NT2/D1 (cell line): Measurements from ENCODE around the gene BAAT.
"Not testable (repeated sequence)": the region's sequence is repeated elsewhere in the genome, so short reads cannot be mapped to it uniquely, and the experiment has no call there.

Experiments used
- DNase-seq: peaks from one replicate; pipeline ENCODE4 v3.0.0-alpha.2; 2011; ENCODE audit warnings: low read depth, low spot score
- H3K27me3 ChIP-seq: 2 replicates; pipeline ENCODE4 v1.6.0; 2011; ENCODE audit warnings: mild to moderate bottlenecking; ENCODE audit not compliant: insufficient read length, insufficient read depth
- H3K36me3 ChIP-seq: 2 replicates; pipeline ENCODE4 v1.6.1; 2011; ENCODE audit warnings: mild to moderate bottlenecking, low read length, mixed read lengths; ENCODE audit not compliant: insufficient read depth, insufficient read length
- H3K4me1 ChIP-seq: 2 replicates; pipeline ENCODE4 v1.5.1; 2011; ENCODE audit not compliant: insufficient read depth, insufficient read length
- H3K4me3 ChIP-seq: 2 replicates; pipeline ENCODE4 v1.5.1; 2011; ENCODE audit warnings: low read depth; ENCODE audit not compliant: insufficient read length
- H3K9ac ChIP-seq: 2 replicates; pipeline ENCODE4 v1.6.0; 2011; ENCODE audit warnings: low read depth; ENCODE audit not compliant: insufficient read length
- H3K9me3 ChIP-seq: 2 replicates; pipeline ENCODE4 v1.5.1; 2011; ENCODE audit warnings: mild to moderate bottlenecking, low read length; ENCODE audit not compliant: insufficient read depth
- SUZ12 ChIP-seq: IDR thresholded peaks from 2 replicates; pipeline ENCODE4 v1.6.1; 2011; ENCODE audit not compliant: insufficient read length, insufficient read depth; ENCODE audit errors: extremely low read depth
- YY1 ChIP-seq: IDR thresholded peaks from 2 replicates; pipeline ENCODE4 v1.6.1; 2011; ENCODE audit not compliant: insufficient read length, insufficient read depth
- ZNF274 ChIP-seq: IDR thresholded peaks from 2 replicates; pipeline ENCODE4 v1.6.1; 2011; ENCODE audit warnings: mild to moderate bottlenecking, low read depth, low read length

BAAT gene

DNA sequence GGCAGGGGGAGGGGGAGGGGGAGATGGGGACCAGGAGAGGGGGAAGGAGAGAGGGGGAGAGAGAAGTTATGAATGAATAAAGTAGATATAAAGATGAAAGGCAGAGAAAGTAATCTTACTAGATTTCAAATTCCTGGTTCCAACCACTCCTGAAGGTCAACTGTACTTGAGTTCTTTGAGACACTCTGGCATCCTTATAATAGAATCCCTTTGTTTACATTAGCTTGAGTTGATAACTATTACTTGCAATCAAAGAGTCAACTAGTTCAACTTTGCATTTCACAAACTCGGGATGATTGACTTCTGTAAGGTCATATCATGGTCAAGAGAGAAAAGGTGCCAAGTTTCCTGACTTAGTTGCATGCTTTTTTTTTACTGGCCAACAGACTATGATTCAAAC, 42.2 kb downstream of the BAAT start:
- Histone ChIP-seq H3K27me3 (no peaks in the 10 kb centered on the region), H3K36me3 (no peaks in the 10 kb centered on the region), H3K9me3 (no peaks in the 10 kb centered on the region), H3K9ac (no peak overlapping the region), H3K4me3 (no peak overlapping the region), H3K4me1 (no peaks in the 10 kb centered on the region)
- TF ChIP-seq YY1 = no peak
- TF ChIP-seq ZNF274 = no peak
- no peak for TF ChIP-seq SUZ12
- DNase-seq = no peak

DNA sequence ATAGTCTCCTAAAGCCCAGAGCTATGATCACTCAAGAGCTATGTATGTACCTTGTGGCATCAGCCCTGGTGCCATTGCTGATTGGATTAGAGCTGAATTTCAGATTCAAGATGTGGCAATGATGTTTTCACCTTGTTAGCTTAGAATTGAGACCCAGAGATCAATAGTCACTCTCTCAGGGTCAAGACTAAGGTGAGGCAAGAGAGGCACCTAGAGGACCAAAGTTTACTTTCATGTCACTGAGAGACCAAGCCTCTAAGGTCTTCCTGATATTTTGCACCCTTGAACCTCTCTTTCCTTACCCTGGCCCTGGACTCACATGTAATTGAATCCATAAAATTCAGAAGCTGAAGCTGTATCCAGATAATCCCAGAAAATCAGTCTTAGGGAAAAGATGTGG, 42.8 kb downstream of the BAAT start:
- Histone ChIP-seq H3K9ac (no peak overlapping the region), H3K36me3 (no peaks in the 10 kb centered on the region), H3K9me3 (no peaks in the 10 kb centered on the region), H3K4me3 (no peak overlapping the region), H3K27me3 (no peaks in the 10 kb centered on the region), H3K4me1 (no peaks in the 10 kb centered on the region)
- TF ChIP-seq ZNF274 (no peak), YY1 (no peak), SUZ12 (no peak)
- DNase-seq = no peak

- no peak overlapping the region for H3K4me3 ChIP-seq
- no peak for TF ChIP-seq ZNF274
- no peak for TF ChIP-seq SUZ12
- no peak for TF ChIP-seq YY1
- no peak for DNase-seq
Observed at GRCh38 chr9:101337237-101337636, 47.6 kb downstream of the BAAT start.

GRCh38 chr9:101336091-101336490, 48.7 kb downstream of the BAAT start:
- TF ChIP-seq SUZ12 (no peak), ZNF274 (no peak), YY1 (no peak)
- H3K4me3 ChIP-seq = no peak overlapping the region
- no peak for DNase-seq
- no peaks in the 10 kb centered on the region for H3K36me3 ChIP-seq
- no peak overlapping the region for H3K9ac ChIP-seq
- no peaks in the 10 kb centered on the region for H3K27me3 ChIP-seq
- no peaks in the 10 kb centered on the region for H3K4me1 ChIP-seq
- H3K9me3 ChIP-seq = no peaks in the 10 kb centered on the region

More at GRCh38 chr9:101337237-101337636, 47.6 kb downstream of the BAAT start:
- H3K9ac ChIP-seq = no peak overlapping the region
- no peaks in the 10 kb centered on the region for H3K4me1 ChIP-seq
- H3K9me3 ChIP-seq = no peaks in the 10 kb centered on the region
- no peaks in the 10 kb centered on the region for H3K36me3 ChIP-seq
- H3K27me3 ChIP-seq = no peaks in the 10 kb centered on the region

GRCh38 chr9:101333926-101334702, 50.7 kb downstream of the BAAT start:
- no peak for DNase-seq

GRCh38 chr9:101333490-101333889, 51.3 kb downstream of the BAAT start:
- TF ChIP-seq YY1 = no peak
- TF ChIP-seq SUZ12 = no peak
- TF ChIP-seq ZNF274 = no peak
- no peak overlapping the region for H3K9ac ChIP-seq
- DNase-seq = no peak

More at GRCh38 chr9:101333926-101334702, 50.7 kb downstream of the BAAT start:
- TF ChIP-seq YY1 (no peak), SUZ12 (no peak), ZNF274 (no peak)
- Histone ChIP-seq H3K9ac (no peak overlapping the region), H3K36me3 (no peaks in the 10 kb centered on the region), H3K9me3 (no peaks in the 10 kb centered on the region), H3K4me1 (no peaks in the 10 kb centered on the region), H3K4me3 (no peak overlapping the region), H3K27me3 (no peaks in the 10 kb centered on the region)

GRCh38 chr9:101332362-101332761, 52.4 kb downstream of the BAAT start:
- TF ChIP-seq SUZ12 (no peak), ZNF274 (no peak), YY1 (no peak)
- no peak overlapping the region for H3K4me3 ChIP-seq
- no peaks in the 10 kb centered on the region for H3K27me3 ChIP-seq
- H3K9ac ChIP-seq = no peak overlapping the region
- H3K4me1 ChIP-seq = no peaks in the 10 kb centered on the region
- no peak for DNase-seq
- no peaks in the 10 kb centered on the region for H3K36me3 ChIP-seq
- no peaks in the 10 kb centered on the region; the same call in 1 of the 2 replicates for H3K9me3 ChIP-seq

More at GRCh38 chr9:101333490-101333889, 51.3 kb downstream of the BAAT start:
- no peaks in the 10 kb centered on the region for H3K4me1 ChIP-seq
- H3K27me3 ChIP-seq = no peaks in the 10 kb centered on the region
- H3K4me3 ChIP-seq = no peak overlapping the region
- no peaks in the 10 kb centered on the region for H3K9me3 ChIP-seq
- no peaks in the 10 kb centered on the region for H3K36me3 ChIP-seq

DNA sequence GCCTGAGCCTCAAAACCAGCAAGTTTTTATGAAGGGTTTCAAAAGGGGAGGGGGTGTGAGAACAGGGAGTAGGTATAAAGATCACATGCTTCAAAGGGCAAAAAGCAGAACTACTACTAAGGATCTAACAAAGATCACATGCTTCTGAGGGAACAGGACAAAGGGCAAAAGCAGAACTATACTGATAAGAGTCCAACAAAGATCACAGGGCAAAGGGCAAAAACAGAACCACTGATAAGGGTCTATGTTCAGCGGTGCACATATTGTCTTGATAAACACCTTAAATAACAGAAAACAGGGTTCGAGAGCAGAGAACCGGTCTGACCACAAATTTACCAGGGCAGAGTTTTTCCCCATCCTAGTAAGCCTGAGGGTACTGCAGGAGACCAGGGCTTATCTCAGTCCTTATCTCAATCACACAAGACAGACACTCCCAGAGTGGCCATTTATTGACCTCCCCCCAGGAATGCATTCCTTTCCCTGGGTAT, 57.3 kb downstream of the BAAT start:
- H3K9me3 ChIP-seq, H3K9ac ChIP-seq, DNase-seq, H3K4me3 ChIP-seq, H3K4me1 ChIP-seq, H3K27me3 ChIP-seq, H3K36me3 ChIP-seq: not testable (repeated sequence)
